Coronary artery (tissue), 2 donors: Measurements from ENCODE around the gene CD276.

ENCODE experiments used
- DNase-seq: peaks from one replicate; pipeline ENCODE4 v3.0.0-alpha.2; 2017; ENCODE audit warnings: low spot score
- H3K27ac ChIP-seq, 2 donors: fragments of 200-600 bp; sonication (generic); one replicate each; pipeline ENCODE4 v1.5.1; 2016 to 2019
- H3K4me3 ChIP-seq: fragments of 200-600 bp; sonication (generic); 2 replicates; pipeline ENCODE4 v1.5.1; 2016; ENCODE audit warnings: mild to moderate bottlenecking, moderate library complexity
- TF ChIP-seq, protein P1 (sequence below): fragments of 200-600 bp; sonication (generic); IDR thresholded peaks from one replicate; pipeline ENCODE4 v1.5.1; 2019; ENCODE audit warnings: antibody characterized with exemption

CD276 gene

DNA sequence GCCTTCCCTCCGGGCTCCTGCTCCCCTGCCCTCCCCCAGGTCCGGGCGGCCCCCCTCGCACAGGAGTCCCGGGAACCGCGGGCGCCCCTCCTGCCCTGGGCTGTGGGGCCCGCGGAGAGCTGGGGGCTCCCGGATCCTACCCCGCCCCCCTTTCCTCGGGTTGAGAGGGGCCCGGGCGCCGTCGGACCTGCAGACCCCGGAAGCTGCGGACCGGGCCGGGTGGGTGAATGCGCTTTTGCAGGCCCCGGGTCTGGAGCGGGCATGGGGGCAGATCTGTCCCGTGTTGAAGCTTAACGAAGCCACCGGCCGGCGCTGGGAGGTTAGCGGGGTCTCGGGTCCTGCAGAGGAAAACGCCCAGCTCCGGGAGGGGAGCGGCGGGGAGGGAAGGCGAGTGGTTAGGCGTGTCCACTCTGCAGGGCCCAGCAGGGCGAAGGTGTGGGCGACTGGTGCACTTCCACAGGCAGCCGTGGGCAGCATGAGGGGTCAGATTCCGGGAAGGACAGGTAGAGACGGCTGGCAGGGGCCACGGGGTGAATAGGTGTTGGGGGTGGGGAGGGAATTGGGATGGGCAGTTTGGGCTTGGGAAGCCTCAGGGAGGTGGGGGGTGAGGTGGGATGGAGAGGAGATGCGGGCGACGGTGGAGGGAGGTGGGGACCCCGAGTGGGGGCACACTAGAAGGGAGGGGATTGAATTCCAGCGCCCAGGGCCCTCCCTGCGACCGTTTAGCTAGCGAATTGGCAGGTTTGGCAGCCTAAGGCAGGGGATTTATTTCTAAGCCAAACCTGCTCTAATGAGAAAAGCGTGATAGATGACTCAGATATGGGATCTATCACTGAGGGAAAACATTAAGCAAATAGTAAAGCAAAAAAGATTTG is 635 bp downstream of the CD276 start:
- DNase-seq, result no peak
- Histone ChIP-seq H3K4me3 (peak overlapping the region; percentile 87), H3K27ac (peak overlapping the region; percentile 78 to 89)
- TF ChIP-seq, protein P1, sequence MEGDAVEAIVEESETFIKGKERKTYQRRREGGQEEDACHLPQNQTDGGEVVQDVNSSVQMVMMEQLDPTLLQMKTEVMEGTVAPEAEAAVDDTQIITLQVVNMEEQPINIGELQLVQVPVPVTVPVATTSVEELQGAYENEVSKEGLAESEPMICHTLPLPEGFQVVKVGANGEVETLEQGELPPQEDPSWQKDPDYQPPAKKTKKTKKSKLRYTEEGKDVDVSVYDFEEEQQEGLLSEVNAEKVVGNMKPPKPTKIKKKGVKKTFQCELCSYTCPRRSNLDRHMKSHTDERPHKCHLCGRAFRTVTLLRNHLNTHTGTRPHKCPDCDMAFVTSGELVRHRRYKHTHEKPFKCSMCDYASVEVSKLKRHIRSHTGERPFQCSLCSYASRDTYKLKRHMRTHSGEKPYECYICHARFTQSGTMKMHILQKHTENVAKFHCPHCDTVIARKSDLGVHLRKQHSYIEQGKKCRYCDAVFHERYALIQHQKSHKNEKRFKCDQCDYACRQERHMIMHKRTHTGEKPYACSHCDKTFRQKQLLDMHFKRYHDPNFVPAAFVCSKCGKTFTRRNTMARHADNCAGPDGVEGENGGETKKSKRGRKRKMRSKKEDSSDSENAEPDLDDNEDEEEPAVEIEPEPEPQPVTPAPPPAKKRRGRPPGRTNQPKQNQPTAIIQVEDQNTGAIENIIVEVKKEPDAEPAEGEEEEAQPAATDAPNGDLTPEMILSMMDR, result no peak

DNA sequence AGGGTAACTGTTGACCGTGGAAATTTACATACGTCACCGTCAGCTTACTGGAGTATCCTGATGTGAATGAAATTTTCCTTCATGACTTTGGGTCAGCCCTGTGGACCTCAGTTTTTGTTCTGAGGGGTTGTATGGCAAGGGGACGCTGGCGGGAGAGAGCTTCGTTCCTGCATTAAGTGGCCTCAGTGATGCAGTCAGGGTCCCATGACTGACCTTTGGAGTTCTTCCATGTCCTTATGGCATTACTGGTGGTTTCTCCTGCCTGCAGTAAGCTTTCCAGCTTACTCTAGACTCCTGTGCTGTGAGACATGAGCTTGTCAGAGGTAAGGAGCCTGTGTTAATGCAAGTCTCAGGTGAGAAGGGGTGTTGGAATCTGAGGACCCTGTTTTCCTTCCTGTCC is 1.8 kb downstream of the CD276 start:
- Histone ChIP-seq H3K27ac (peak overlapping the region in 1 of 2 donors; percentile 89), H3K4me3 (peak overlapping the region; percentile 87)
- no peak for DNase-seq
- TF ChIP-seq, protein P1, result no peak

DNA sequence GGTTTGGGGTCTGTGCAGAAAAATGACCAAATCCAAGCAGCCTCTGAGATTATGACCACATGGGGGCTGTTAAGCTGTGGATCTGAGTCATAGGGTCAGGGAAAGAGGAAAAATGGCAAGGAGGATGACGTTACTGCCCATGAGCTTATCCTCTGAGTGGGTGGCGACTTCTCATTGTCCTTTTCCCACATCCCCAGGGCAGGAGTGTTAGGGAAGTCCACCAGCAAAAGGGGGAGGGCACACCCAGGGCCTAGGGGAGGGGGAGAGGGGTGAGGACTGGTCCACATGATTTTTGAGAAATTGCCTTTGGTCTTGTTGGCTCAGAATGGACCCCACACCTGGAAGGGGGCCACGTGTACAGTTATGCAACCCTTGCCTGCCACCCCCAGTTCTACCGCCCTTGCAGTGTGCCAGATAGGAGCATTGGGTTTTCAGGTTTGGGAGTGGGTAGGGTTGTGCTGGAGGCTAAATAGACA is 2.6 kb downstream of the CD276 start:
- peak overlapping the region; percentile 87 for H3K4me3 ChIP-seq
- peak overlapping the region in 1 of 2 donors; percentile 89 for H3K27ac ChIP-seq
- TF ChIP-seq, protein P1, result no peak
- DNase-seq, result no peak

DNA sequence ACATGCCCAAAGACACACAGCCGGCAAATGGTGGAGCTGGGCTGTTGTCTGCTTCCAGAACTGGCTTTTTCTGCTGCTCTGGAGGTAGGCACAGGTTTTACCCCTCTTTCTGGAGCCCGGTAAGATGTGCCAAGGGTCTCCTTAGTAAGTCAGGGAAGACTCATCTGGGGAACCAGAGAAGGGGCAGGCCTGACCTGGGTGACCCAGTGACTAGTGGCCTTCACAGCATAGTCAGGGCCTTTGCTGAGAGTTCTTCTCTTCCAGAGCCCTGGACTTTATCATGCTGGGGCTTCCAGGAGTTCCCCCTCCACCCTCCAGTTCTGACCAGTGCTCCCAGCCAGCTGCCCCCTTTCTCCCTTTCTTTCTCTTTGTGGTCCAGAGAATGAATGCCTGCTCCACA is 3.2 kb downstream of the CD276 start:
- DNase-seq, result no peak
- Histone ChIP-seq H3K27ac (peak overlapping the region in 1 of 2 donors; percentile 89), H3K4me3 (peak overlapping the region; percentile 87)
- TF ChIP-seq, protein P1, result no peak

DNA sequence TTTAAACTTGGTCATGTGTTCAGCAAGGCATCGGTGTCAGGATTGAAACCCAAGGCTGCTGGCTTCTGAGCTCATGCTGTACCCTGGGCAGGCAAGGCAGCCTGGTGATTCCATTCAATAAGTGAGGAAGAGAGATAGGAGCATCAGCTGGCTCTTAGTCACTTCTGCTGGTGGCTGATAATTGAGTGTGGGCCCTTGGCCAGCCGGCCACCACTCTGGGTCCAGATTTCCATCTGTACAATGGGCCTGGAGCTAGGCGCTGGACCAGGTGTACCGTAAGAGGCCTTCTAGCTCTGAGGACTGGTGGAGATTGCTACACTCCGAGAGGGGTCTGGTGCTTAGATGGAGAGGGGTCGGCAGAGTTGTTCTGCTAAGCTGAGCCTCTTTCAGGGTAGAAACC is 4.3 kb downstream of the CD276 start:
- no peak for DNase-seq
- peak overlapping the region in 1 of 2 donors; percentile 89 for H3K27ac ChIP-seq
- TF ChIP-seq, protein P1, result no peak
- no peak overlapping the region for H3K4me3 ChIP-seq

DNA sequence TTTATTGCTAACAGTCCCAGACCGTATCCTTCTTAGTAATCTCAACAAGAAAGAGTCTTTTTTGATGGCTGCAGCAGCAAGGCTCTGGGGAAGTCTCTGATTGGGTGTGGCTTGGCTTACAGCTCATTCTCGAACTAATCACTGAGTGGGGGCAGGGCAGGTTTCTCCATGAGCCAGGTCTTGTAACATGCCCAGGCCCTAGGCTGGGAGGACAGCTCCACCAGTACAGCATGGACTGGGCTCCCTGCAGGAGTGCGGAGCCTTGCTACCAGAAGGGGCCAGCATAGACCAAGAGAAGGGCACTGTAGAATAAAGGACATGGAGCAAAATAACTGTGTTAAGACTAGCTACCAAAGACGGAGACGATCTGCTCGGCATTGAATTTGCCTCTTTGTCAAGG is 7.2 kb downstream of the CD276 start:
- DNase-seq, result peak; percentile 82
- Histone ChIP-seq H3K4me3 (no peak overlapping the region), H3K27ac (peak overlapping the region; percentile 27 to 64)
- TF ChIP-seq, protein P1, result no peak

DNA sequence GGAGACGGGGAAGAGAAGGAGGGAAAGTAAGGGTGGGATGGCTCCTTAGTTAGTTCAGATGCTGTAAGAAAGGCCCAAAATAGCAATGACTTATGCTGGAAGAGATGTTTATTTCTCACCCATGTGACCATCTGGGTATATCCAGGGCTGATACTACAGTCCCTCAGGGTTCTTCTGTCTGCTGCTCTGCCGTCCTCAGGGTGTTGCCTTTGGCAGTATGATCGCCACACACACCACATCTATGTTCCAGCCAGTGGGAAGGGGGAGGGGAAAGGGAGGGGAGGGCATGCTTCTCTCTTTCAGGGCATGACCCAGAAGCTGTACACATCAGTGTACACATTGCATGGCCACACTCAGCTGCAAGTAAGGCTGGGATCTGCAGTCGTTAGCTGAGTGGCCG is 10.2 kb downstream of the CD276 start:
- Histone ChIP-seq H3K27ac (peak overlapping the region; percentile 9 to 66), H3K4me3 (peak overlapping the region; percentile 15)
- TF ChIP-seq, protein P1, result no peak
- DNase-seq, result no peak
